ENCODE measurements around the gene SPPL2A. TPM values are rescaled to one million over a fixed set of nuclear protein-coding genes. Genes with fewer than 3 reads are reported as not detected.

Gene SPPL2A
- total RNA-seq, 1 experiment from 2014 or later = 61.0 TPM

GRCh38 chr15:50808728-50809127, 43.2 kb upstream of the SPPL2A start:
- Histone ChIP-seq H3K27ac (ENCODE audit: low read depth, low read length) (no peak overlapping the region), H3K27me3 (ENCODE audit: insufficient read depth, low read length) (no peaks in the 10 kb centered on the region), H2AFZ (ENCODE audit: low read depth, low read length, poor library complexity, severe bottlenecking) (no peak overlapping the region), H3K4me3 (replicated peaks in 1 of 2; ENCODE audit: low read depth in 1 of 2, low read length in 2 of 2) (no peak overlapping the region), H3K4me1 (ENCODE audit: control insufficient read depth in 1 of 2, insufficient read depth in 2 of 2, low read length in 2 of 2) (no peaks in the 10 kb centered on the region), H3K9ac (ENCODE audit: low read length) (no peak overlapping the region), H3K4me2 (ENCODE audit: low read length) (no peak overlapping the region), H3K9me3 (ENCODE audit: control insufficient read depth in 1 of 2, insufficient read depth in 1 of 2, low read depth in 1 of 2, low read length in 2 of 2) (no peaks in the 10 kb centered on the region), H3K36me3 (ENCODE audit: control insufficient read depth in 1 of 2, insufficient read depth in 2 of 2, low read length in 2 of 2) (no peaks in the 10 kb centered on the region), H3K9me2 (ENCODE audit: insufficient read depth) (no peaks in the 10 kb centered on the region; the same call in 1 of the 2 replicates), H4K20me1 (ENCODE audit: insufficient read depth) (no peaks in the 10 kb centered on the region), H3K79me2 (ENCODE audit: insufficient read depth, low read length) (no peaks in the 10 kb centered on the region)
- intact Hi-C loops (cut with micrococcal nuclease) = no loop called here
- TF ChIP-seq RAD21 (IDR thresholded peaks at IDR 0.05; ENCODE audit: low read depth) = no peak
- TF ChIP-seq ATF3 (IDR thresholded peaks at IDR 0.05) = no peak
- no peak for TF ChIP-seq EZH2 (IDR thresholded peaks at IDR 0.05)
- no peak for TF ChIP-seq ELF1 (IDR thresholded peaks at IDR 0.05; ENCODE audit: borderline replicate concordance, low read depth)
- no peak for TF ChIP-seq CEBPB (IDR thresholded peaks at IDR 0.05; ENCODE audit: low read depth)
- TF ChIP-seq POLR2A (IDR thresholded peaks at IDR 0.05; ENCODE audit: borderline replicate concordance, extremely low read depth, insufficient read depth, insufficient read length) = no peak
- TF ChIP-seq EZH2phosphoT487 (IDR thresholded peaks at IDR 0.05; ENCODE audit: borderline replicate concordance) = no peak
- TF ChIP-seq MAX (IDR thresholded peaks at IDR 0.05) = no peak
- TF ChIP-seq CTCF (IDR thresholded peaks at IDR 0.05 in 2 of 3, conservative IDR thresholded peaks at IDR 0.05 in 1 of 3; ENCODE audit: borderline replicate concordance in 1 of 3, insufficient read depth in 1 of 3, low read depth in 2 of 3, low read length in 2 of 3) = no peak
- TF ChIP-seq YY1 (IDR thresholded peaks at IDR 0.05; ENCODE audit: extremely low read depth, insufficient replicate concordance, low read depth, low read length) = no peak
- TF ChIP-seq JUND (IDR thresholded peaks at IDR 0.05) = no peak
- TF ChIP-seq SP1 (IDR thresholded peaks at IDR 0.05; ENCODE audit: low read depth) = no peak
- no peak for TF ChIP-seq REST (IDR thresholded peaks at IDR 0.05; ENCODE audit: low read depth)
- TF ChIP-seq ZBTB33 (IDR thresholded peaks at IDR 0.05; ENCODE audit: extremely low read depth, insufficient replicate concordance, low read length) = no peak
- no peak for TF ChIP-seq CBX3 (IDR thresholded peaks at IDR 0.05; ENCODE audit: low read depth)
- no peak for ATAC-seq
- CTCF ChIA-PET = no interaction called here
- RAD21 ChIA-PET (ENCODE audit: low non-redundant PET in 1 of 2, low total read pairs in 2 of 2, uncharacterized antibody in 2 of 2, unreplicated experiment in 2 of 2) = no interaction called here
- POLR2A ChIA-PET = no interaction called here
- BruUV-seq (replicated peaks) = no TSS peak
- DNase-seq (ENCODE audit: low read depth, low spot score) = no peak

Measured in HCT116 (cell line).